NOMO-1 treated with DMSO at 0.1 percent for 48 hours (cell line): ENCODE data around the gene OR2M4.
"Not testable (repeated sequence)": the region's sequence is repeated elsewhere in the genome, so short reads cannot be mapped to it uniquely, and the experiment has no call there.

ENCODE experiments used
- DNase-seq: peaks from one replicate; lab custom pipeline; 2025; ENCODE audit not compliant: unreplicated experiment; lab: John Stamatoyannopoulos, UW

The OR2M4 gene

GRCh38 chr1:248231117-248231516, at the start of gene OR2M4:
Gene OR2M4, plus strand, starts transcription at chr1:248231417. Its CDS starts 7,512 bp downstream, at chr1:248238929.
- no peak for DNase-seq

GRCh38 chr1:248183996-248184395, 47.2 kb upstream of the OR2M4 start:
- DNase-seq: no peak

GRCh38 chr1:248187363-248187762, 43.9 kb upstream of the OR2M4 start:
- no peak for DNase-seq

GRCh38 chr1:248189026-248189425, 42.2 kb upstream of the OR2M4 start:
- no peak for DNase-seq

GRCh38 chr1:248194117-248194516, 37.1 kb upstream of the OR2M4 start:
- no peak for DNase-seq

- no peak for DNase-seq
Measured at GRCh38 chr1:248196965-248197364, 34.3 kb upstream of the OR2M4 start, which contains the start of gene OR2M3. Gene OR2M3, plus strand, starts transcription at chr1:248197265. Its CDS starts 5,803 bp downstream, at chr1:248203068.

- DNase-seq: no peak
Measured at GRCh38 chr1:248215880-248216279, 15.3 kb upstream of the OR2M4 start.

GRCh38 chr1:248225537-248225936, 5.7 kb upstream of the OR2M4 start:
- DNase-seq: no peak

- DNase-seq: no peak
Measured at GRCh38 chr1:248229360-248229908, 1.8 kb upstream of the OR2M4 start.

- no peak for DNase-seq
Measured at GRCh38 chr1:248239478-248239877, 8.3 kb downstream of the OR2M4 start.

- peak; percentile 65 for DNase-seq
Measured at GRCh38 chr1:248243204-248243603, 12.0 kb downstream of the OR2M4 start.

- DNase-seq: not testable (repeated sequence)
Measured at GRCh38 chr1:248259309-248259708, 28.1 kb downstream of the OR2M4 start.

GRCh38 chr1:248268178-248268577, 37.0 kb downstream of the OR2M4 start:
- DNase-seq: no peak

- not testable (repeated sequence) for DNase-seq
Measured at GRCh38 chr1:248273225-248273624, 42.0 kb downstream of the OR2M4 start.

- DNase-seq: no peak
Measured at GRCh38 chr1:248277876-248278275, 46.7 kb downstream of the OR2M4 start, which contains the start of gene OR2T33. Gene OR2T33, minus strand, starts transcription at chr1:248277976. Its CDS starts 4,162 bp downstream, at chr1:248273814.

GRCh38 chr1:248288391-248288790, 57.2 kb downstream of the OR2M4 start:
- DNase-seq: peak; percentile 78
